C4-2B (cell line): ENCODE measurements around the gene VPS8.
"Not testable (repeated sequence)": the region's sequence is repeated elsewhere in the genome, so short reads cannot be mapped to it uniquely, and the experiment has no call there.

ENCODE experiments used
- H3K27ac ChIP-seq: fragments of 450-650 bp; 2 replicates; pipeline ENCODE4 v1.5.1; 2017
- CTCF ChIP-seq: fragments of 450-650 bp; conservative IDR thresholded peaks from 2 replicates; pipeline ENCODE4 v1.5.1; 2017; ENCODE audit warnings: mild to moderate bottlenecking
- ZFX ChIP-seq: fragments of 450-650 bp; IDR thresholded peaks from 2 replicates; pipeline ENCODE4 v1.6.1; 2017

Gene VPS8

GRCh38 chr3:184944241-184944640 is 132.3 kb downstream of the VPS8 start:
- H3K27ac ChIP-seq: no peak overlapping the region

GRCh38 chr3:184945886-184946625 is 134.1 kb downstream of the VPS8 start:
- H3K27ac ChIP-seq: no peak overlapping the region
- no peak for TF ChIP-seq ZFX
- no peak for TF ChIP-seq CTCF

More at GRCh38 chr3:184944241-184944640, 132.3 kb downstream of the VPS8 start:
- TF ChIP-seq ZFX (no peak), CTCF (no peak)

DNA sequence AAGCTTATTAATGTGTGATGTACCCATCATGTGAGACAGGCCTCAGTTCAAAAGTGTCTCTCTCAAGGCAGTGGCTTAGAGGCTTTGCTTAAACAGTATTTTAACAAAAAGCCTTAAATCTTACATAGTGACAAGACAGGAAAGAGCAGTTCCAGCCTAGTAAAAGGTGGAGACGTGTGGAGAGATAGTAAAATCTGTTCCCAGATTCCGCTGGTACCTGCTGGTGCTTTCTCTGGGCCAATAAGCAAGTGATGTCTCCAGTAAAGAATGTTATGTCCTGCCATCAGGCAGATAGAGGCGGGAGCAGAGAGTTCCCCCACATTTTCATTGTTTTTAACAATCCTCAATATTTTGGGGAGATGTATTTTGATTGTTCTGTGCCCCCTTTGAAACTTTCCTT is 135.0 kb downstream of the VPS8 start:
- no peak overlapping the region for H3K27ac ChIP-seq
- no peak for TF ChIP-seq CTCF
- TF ChIP-seq ZFX: no peak

GRCh38 chr3:184949251-184949965 is 137.4 kb downstream of the VPS8 start:
- TF ChIP-seq CTCF (no peak), ZFX (no peak)
- H3K27ac ChIP-seq: no peak overlapping the region

DNA sequence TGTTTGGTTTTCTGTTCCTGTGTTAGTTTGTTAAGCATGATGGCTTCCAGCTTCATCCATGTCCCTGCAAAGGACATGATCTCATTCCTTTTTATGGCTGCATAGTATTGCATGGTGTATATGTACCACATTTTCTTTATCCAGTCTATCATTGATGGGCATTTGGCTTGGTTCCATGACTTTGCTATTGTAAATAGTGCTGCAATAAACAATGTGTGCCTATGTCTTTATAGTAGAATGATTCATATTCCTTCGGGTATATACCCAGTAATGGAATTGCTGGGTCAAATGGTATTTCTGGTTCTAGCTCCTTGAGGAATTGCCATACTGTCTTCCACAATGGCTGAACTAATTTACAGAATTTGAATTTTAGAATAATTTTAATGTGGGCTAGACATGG is 138.8 kb downstream of the VPS8 start:
- not testable (repeated sequence) for H3K27ac ChIP-seq

DNA sequence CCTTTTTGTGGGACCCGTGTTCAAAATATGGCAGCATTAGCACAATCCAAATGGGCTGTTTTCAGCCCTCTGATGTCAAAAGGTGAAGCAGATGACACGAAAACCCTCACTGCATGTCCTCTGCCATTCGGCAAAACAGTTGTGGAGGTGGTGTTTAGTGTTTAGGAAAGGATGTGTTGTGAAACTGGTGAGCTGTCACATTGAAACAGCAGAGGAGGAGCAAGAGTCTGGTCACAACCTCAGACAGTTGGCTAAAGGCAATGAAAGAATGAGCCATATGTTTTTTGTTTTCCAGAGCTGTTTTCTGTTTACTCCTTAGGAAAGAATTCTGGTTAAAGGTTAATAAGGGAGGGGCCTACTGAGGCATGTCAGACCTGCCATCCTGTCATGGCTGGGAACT is 140.7 kb downstream of the VPS8 start:
- H3K27ac ChIP-seq: no peak overlapping the region
- no peak for TF ChIP-seq CTCF
- TF ChIP-seq ZFX: no peak

GRCh38 chr3:184953401-184953800 is 141.4 kb downstream of the VPS8 start:
- H3K27ac ChIP-seq: no peak overlapping the region
- TF ChIP-seq CTCF: no peak
- TF ChIP-seq ZFX: no peak

- no peak overlapping the region for H3K27ac ChIP-seq
- no peak for TF ChIP-seq ZFX
- no peak for TF ChIP-seq CTCF
Observed at GRCh38 chr3:184954251-184954650, 142.3 kb downstream of the VPS8 start.

DNA sequence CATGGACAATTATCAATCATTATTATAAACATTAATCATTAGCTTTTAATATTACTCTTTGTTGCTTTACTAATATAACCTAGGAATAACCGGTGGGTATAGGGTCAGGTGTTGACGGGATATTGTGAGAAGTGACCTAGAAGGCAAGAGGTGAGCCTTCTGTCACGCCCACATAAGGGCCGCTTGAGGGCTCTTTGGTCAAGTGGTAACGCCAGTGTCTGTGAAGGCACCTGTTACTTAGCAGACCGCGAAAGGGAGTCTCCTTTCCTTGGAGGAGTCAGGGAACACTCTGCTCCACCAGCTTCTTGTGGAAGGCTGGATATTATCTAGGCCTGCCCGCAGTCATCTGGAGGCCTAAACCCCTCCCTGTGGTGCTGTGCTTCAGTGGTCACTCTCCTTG is 142.9 kb downstream of the VPS8 start:
- H3K27ac ChIP-seq: not testable (repeated sequence)
